GM12878 (cell line): ENCODE data around the gene ANKRD24.

Source experiments
- CHD2 ChIP-seq: IDR thresholded peaks from 2 replicates; pipeline ENCODE4 v1.6.1; 2011; ENCODE audit warnings: low read depth, low read length, improper control_type of control experiment, borderline replicate concordance
- E2F8 ChIP-seq: fragments of 450-650 bp; IDR thresholded peaks from 2 replicates; pipeline ENCODE4 v1.6.1; 2018; ENCODE audit warnings: mild to moderate bottlenecking, low read depth, moderate library complexity; ENCODE audit not compliant: partially characterized antibody
- MXI1 ChIP-seq: fragments of 150-350 bp; IDR thresholded peaks from 2 replicates; pipeline ENCODE4 v1.6.1; 2011; ENCODE audit warnings: low read depth, mild to moderate bottlenecking, inconsistent platforms, low read length, improper control_type of control experiment
- POLR2AphosphoS2 ChIP-seq: IDR thresholded peaks from 2 replicates; pipeline ENCODE4 v1.6.1; 2011; ENCODE audit warnings: low read depth, mild to moderate bottlenecking, low read length, improper control_type of control experiment, moderate library complexity
- POLR2AphosphoS5 ChIP-seq: IDR thresholded peaks from 2 replicates; pipeline ENCODE4 v1.6.1; 2011; ENCODE audit warnings: mild to moderate bottlenecking, low read length, inconsistent platforms
- SIN3A ChIP-seq: IDR thresholded peaks from 2 replicates; pipeline ENCODE4 v1.6.1; 2012; ENCODE audit warnings: low read depth, low read length, improper control_type of control experiment
- TAF1 ChIP-seq: IDR thresholded peaks from 2 replicates; pipeline ENCODE4 v1.6.1; 2011; ENCODE audit warnings: mild to moderate bottlenecking, low read depth, low read length, borderline replicate concordance
- ZNF592 ChIP-seq: fragments of 450-650 bp; IDR thresholded peaks from 2 replicates; pipeline ENCODE4 v1.6.1; 2017; ENCODE audit warnings: mild to moderate bottlenecking, moderate library complexity
- TF ChIP-seq, protein P1 (sequence below), 3 experiments: IDR thresholded peaks in 2 of 3; conservative IDR thresholded peaks in 1 of 3; 2 replicates each; pipeline ENCODE4 v1.5.1; 2011; ENCODE audit warnings: low read depth in 3 of 3, low read length in 3 of 3, mild to moderate bottlenecking in 3 of 3, control low read depth in 2 of 3, moderate library complexity in 2 of 3, inconsistent platforms in 1 of 3, mixed read lengths in 1 of 3; ENCODE audit not compliant: control insufficient read depth in 2 of 3, insufficient read depth in 1 of 3; ENCODE audit errors: extremely low read depth in 1 of 3

GRCh38 chr19:4164262-4164661 lies 18.2 kb upstream of the ANKRD24 start:
- TF ChIP-seq E2F8 (no peak), POLR2AphosphoS5 (no peak), ZNF592 (no peak), CHD2 (no peak), POLR2AphosphoS2 (no peak), MXI1 (no peak), TAF1 (no peak), SIN3A (no peak)
- TF ChIP-seq, protein P1, sequence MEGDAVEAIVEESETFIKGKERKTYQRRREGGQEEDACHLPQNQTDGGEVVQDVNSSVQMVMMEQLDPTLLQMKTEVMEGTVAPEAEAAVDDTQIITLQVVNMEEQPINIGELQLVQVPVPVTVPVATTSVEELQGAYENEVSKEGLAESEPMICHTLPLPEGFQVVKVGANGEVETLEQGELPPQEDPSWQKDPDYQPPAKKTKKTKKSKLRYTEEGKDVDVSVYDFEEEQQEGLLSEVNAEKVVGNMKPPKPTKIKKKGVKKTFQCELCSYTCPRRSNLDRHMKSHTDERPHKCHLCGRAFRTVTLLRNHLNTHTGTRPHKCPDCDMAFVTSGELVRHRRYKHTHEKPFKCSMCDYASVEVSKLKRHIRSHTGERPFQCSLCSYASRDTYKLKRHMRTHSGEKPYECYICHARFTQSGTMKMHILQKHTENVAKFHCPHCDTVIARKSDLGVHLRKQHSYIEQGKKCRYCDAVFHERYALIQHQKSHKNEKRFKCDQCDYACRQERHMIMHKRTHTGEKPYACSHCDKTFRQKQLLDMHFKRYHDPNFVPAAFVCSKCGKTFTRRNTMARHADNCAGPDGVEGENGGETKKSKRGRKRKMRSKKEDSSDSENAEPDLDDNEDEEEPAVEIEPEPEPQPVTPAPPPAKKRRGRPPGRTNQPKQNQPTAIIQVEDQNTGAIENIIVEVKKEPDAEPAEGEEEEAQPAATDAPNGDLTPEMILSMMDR (IDR thresholded peaks at IDR 0.05 in 2 of 3, conservative IDR thresholded peaks at IDR 0.05 in 1 of 3; ENCODE audit: control insufficient read depth in 2 of 3, extremely low read depth in 1 of 3, insufficient read depth in 1 of 3, low read depth in 3 of 3, low read length in 3 of 3): no peak
